NCI-H1092 (cell line): ENCODE results near the gene AASDH.
"Not testable (repeated sequence)": the region's sequence is repeated elsewhere in the genome, so short reads cannot be mapped to it uniquely, and the experiment has no call there.

ENCODE experiments used
- DNase-seq: peaks from one replicate; lab custom pipeline; 2025; lab: John Stamatoyannopoulos, UW

The AASDH gene

DNA sequence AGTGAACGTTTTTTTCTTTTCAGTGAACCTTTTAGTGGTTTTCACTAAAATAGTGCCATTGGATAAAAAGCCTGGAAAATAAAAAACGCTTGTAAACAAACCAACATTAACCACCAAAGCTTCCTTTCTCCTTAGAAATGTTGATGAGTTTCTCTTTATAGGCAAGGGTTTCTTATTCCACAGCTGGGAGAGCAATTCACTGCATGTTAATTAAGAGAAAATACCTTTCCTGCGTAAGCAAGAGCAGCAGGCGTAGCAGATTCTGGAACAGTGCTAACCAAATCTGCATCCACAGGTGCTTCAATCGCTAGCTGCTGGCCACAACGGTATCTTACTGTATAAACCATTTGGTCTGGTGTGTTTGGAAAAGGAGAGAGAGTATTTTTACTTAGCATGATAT is 13.3 kb upstream of the AASDH start:
- DNase-seq: no peak

DNA sequence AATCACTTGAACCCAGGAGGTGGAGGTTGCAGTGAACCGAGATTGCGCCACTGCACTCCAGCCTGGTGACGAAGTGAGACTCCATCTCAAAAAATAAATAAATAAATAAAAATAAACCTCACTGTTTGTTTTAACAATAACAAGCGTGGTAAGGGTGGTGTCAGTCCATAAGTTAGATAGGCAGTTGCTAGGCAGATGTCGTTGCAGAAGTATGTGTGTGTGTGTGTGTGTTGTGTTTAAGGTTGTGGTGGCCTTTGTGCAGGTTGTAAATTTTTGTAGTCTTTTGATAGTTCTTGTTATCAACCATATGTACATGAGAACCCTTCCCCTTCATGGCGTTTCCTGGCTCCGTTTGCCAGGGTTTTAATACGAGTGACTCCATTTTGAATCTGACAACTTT is 4.0 kb upstream of the AASDH start:
- no peak for DNase-seq

DNA sequence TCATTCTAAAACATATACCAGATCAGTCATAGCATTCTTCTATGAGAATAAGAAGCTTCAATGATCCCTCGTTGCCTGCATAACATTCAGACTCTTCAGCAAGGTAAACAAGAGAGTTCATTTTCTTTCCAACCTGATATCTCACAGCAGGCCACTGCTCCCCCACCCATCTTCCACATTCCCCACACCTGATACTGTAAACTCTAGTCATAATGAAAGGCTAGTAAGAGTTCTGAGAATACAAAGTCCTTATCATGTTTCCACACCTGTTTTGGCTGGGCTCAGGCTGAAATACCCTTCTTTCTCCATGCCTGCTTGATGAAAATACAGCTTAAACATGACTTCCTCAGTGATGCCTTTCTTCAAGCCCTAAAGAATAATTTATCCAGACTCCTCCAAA is 2.3 kb upstream of the AASDH start:
- DNase-seq: no peak

DNA sequence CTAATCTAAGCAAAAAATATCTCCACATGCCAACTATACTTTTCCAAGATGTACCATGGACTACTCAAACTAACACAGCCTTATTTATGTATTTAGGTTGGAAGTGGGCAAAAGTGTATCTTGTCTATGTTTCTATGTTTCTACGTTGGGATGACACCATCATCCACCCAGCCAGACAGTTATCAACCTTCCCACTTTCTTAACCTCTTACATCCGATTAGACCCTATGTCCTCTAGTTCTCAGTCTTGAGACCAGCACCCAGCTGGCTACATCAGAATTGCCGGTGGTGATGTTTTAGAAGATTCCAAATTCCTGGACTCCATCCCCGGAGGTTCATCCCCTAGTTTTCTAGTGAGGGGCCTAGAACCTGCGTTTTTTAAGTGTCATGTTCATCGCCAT is 1.0 kb upstream of the AASDH start:
- DNase-seq: no peak

DNA sequence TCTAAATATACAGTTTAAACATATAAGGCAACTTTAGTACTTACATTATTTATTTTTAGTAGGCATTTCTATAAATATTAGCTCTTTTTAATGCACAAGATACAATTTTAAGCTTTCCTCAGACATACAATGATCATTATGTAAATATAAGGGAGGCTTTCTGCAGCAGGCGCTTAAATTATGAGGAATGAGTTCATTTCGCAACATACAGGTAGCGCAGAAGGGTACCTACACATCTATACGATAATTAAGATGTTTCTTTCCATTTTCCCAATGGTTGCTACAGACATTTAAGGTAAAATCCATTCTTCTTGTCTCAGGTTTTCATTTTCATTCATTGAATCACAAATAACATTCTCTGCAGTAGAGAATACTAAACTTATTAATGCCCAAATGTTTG is 1.2 kb downstream of the AASDH start:
- no peak for DNase-seq

DNA sequence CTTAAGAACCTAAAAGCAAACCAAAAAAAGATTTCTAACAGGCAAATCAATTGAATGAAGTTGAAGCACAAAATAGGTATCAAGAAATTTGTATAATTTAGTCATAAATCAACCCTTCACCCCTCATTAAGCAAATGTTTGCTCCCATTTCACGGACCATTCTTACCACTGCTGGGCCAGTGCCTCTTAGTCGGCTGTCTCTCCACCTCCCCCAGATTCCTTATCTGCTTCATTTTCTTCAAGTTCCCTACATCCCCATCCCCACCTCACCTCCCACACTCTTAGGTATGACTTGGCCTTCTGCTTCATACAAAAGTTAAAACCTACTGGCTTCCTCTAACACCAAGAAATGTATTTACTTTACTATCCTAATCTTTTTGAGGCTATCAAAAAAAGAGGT is 11.8 kb downstream of the AASDH start:
- no peak for DNase-seq

DNA sequence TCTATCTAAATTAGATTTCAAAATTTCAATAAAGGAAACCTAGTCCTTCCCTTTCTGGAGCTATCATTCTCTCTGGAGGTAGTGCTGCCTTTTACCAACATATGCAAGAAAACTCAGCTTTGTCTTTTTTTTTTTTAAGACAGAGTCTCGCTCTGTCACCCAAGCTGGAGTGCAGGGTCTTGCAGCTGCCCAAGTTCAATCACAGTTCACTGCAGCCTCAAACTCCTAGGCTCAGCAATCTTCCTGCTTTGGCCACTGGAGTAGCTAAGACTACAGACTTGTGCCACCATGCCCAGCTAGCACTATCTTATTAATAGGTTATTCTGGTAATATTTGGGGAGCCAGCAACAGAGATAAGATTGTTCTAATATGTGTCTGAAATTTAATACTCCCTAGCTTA is 12.3 kb downstream of the AASDH start:
- no peak for DNase-seq

DNA sequence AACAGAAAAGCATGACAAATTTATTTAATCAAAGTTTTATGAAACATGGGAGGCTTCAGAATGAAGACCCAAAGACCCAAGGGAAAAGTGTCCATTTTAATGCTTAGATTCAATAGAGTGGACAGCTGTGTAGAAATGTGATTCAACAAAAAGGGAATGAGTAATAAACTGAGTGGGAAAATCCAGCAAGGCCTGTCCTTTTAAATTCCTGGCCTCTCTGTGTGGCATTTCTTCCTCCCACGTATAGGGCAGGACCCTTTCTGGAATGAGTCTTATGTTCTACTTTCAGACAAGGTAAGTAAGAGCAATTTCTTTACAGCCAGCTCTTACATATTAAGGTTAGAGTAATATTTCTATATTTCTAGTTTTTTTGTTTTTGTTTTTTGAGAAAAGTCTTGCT is 14.5 kb downstream of the AASDH start:
- no peak for DNase-seq

DNA sequence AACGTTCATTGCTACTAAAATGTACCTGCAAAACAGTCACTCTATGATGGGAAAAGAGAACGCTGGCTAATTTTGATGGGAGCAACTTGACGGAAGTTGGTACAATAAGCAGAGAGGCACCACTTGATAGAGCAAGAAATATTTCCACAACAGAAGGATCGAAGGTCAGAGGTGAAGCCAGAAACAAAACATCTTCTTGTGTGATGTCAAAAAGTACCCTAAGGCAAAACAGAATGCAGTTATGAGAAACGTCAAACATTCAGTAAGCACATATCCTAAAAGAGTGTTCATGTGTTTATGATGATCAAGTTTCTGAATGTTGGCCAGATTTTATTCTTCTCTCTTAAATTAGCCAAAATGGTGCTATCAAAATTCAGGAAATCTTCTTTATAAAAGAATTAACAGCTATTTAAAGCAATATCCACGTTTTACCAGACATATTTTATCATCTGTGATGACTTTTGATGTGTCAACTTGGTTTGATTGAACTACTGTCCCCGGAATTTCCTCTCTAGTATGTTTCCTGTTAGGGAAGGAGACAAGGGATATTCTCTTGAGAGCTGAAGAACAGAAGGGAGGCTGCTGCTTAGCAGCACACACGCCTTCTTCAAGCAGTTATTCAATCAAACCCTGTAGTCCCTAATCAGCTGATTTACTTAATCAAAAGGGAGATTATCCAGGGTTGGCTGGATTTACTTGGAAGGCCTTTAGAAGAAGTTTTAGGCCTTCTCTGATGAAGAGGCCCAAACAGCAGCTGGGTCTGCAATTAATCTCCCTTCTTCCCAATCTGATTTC is 15.7 kb downstream of the AASDH start:
- DNase-seq: no peak

DNA sequence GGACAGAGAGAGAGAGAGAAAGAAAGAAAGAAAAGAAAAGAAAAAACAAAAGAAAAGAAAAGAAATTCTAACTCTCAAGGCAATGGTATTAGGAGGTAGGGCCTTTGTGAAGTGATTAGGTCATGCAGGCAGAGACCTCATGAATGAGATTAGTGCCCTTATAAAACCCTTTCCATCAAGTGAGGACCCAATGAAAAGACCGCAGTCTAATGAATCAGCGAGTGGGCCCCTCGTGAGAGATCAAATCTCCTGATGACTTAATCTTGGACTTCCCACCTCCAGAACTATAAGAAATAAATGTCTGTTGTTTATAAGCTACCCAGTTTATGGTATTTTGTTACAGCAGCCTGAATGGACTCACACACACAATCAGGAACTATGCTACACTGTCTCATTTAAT is 16.9 kb downstream of the AASDH start:
- no peak for DNase-seq

DNA sequence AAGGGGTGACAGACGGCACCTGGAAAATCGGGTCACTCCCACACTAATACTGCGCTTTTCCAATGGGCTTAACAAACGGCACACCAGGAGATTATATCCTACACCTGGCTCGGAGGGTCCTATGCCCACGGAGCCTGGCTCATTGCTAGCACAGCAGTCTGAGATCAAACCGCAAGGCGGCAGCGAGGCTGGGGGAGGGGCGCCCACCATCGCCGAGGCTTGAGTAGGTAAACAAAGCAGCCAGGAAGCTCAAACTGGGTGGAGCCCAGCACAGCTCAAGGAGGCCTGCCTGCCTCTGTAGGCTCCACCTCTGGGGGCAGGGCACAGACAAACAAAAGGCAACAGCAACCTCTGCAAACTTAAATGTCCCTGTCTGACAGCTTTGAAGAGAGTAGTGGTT is 24.3 kb downstream of the AASDH start:
- DNase-seq: not testable (repeated sequence)

DNA sequence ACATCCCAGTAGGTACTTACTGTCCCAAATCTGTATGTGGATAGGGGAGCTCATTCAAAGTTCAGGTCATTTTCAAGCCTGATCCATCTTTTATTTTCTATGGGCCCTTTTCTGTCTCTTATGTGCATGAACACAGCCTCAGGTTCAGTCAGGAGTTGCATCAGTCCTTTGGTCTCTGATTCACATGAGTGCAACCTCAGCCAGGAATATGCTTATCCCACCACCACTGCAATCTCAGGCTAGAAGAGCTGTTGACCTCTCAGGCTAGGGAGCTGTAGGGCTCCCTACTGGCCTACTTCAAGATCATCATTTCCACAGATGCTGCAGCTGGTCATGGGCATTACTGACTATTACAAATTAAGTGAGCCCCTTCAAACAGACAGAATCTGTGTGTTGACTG is 27.2 kb downstream of the AASDH start:
- DNase-seq: no peak

DNA sequence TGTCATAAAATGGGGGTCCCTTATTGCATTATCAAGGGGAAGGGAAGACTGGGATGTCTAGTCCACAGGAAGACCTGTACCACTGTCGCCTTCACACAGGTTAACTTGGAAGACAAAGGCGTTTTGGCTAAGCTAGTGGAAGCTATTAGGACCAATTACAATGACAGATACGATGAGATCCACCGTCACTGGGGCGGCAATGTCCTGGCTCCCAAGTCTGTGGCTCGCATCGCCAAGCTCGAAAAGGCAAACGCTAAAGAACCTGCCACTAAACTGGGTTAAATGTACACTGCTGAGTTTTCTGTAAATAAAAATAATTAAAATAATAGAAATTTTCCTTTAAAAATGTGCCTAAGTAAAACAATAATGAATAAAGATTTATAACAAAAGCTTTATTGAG is 30.6 kb downstream of the AASDH start:
- DNase-seq: no peak

DNA sequence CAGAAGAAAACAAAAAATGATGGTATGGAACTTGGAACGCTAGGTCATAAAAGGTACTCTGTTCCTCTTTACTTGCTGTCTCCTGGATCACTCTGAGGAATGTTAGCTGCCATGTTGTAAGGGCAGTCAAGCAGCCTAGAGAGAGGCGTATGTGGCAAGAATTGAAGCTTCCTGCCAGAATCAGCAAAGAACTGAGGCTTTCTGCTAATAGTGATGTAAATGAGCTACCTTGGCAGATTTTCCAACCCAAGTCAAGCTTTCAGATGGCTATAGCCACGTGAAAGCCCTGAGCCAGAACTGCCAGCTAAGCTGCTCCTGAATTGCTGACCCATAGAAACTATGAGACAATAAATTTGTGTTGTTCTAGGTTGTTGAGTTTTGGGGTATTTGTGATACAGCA is 38.7 kb downstream of the AASDH start:
- DNase-seq: no peak

DNA sequence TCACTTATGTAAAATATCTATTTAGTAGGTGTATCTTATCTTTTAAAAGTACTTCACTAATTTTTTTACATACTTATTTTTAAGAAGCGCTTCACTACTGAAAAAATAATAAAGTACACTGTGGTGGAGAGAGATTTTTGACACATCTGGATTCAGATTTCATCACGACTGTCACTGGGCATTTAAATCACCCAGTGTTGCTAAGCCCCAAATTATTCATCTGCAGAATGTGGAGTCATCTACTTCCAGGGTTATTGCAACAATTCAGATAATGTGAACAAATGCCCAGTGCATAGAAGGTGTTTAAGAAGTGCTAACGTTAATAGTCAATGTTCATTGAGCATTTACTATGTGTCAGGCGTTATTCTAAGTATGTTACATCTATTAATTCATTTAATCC is 41.8 kb downstream of the AASDH start:
- no peak for DNase-seq

DNA sequence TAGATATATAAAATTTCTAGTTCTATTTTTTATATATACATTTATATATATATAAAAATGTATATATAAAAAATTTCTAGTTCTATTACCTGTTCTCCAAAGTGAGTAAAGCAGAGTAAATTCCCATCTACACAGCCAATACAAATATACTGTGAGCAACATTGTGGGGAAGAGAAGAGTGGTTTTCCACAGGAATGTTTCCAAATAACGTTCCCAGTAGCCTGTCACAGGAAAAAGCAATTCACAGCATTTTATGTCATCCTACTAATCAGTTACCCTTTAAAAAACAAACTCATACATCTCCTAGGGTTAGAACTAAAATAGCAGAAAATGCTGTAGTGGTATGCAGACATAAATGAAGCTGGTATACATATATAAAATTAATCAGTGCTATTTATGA is 44.5 kb downstream of the AASDH start:
- DNase-seq: no peak

DNA sequence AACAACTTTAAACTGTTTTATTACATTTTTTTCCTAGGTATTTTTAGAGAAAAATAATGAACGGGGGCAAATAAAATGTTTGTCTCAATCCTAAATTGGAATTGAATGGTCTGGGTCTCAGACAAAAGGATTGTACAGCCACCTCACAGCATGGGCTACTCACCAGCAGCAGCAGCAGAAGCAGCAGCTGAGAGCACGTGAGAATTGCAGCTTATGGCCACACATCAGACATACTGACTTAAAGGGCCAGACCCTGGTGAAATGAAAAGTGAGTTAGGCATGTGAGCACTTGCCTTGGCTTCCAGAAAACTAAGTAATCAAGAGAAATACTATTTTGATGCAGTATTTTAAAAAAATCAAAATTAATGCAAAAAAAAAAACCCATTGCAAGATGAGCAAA is 56.6 kb downstream of the AASDH start:
- DNase-seq: no peak

DNA sequence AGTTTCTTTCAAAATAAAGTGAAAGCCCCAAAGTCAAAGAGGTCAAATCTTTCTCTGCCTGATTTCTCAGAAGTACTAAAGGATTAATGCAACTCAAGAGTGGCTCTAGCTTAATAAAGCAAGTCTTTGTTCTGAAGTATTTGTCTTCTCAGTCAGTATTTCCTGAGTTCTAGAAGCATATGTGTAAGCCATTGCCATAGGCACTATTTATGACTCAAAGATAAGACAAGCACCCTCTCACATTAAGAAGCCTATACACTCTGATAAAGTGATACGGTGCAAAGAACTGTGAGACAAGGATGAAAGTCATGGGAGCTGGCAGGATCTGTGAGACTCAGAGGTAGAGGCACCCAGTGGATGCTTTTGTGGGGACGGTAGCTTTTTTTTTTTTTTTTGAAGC is 60.9 kb downstream of the AASDH start:
- no peak for DNase-seq

DNA sequence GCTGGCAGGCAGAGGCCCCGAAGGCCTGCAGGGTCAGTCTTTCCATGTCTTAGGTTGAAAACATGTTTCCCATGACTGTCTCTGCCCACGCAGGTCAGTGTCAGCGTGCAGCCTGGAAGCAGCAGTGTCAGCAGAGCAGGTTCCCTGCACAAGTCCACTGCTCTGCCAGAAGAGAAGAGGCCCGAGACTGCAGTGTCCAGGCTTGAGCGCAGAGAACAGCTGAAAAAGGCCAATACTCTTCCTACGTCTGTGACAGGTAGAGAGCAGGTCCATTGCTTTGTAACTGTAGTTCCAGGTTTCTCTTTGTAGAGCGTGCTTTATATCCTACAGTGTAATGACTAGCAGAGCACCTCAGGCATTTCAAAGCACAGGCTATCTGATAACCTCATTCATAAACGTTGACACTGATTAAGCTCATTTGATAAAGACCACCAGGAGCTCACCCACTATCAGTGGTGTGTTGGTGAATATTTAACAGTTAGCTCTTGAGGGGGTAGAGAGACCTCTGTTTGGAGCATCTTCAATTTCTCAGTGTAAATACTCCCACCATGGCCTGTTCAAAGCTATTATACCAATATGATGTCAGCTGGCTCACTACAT is 63.2 kb downstream of the AASDH start:
- DNase-seq: no peak

DNA sequence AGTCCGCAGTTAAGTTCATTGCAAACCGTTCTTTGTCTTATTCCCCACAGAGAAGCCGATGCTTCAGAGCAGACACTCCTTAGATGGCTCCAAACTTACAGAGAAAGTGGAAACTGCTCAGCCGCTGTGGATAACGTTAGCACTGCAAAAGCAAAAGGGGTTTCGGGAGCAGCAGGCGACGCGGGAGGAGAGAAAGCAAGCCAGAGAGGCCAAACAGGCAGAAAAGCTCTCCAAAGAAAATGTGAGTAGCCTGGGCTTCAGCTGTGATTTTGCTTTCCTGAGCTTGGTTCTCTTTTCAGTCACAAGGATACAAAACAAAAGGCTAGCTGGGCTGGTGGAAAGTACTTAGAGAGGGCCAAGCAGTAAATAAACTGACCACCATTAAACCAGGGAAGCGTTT is 64.0 kb downstream of the AASDH start:
- DNase-seq: no peak

DNA sequence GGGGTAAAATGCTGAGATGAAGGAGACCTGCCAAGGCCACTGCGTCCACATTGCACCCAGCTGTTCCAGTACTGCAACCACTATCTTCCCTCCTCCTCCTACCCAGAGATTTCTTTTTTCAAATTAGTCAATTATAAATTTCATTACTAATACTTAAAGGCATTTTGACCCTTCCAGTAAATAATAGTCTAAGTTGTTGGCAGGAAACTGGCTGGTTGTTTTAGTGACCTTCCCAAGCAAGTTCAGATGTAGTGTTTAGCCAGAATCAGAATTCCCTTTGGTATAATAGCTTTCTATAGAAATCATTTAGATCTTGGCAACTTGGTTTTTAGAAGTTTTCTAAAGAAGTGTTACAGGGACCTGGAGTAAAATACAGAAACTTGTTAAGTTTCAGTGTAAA is 66.0 kb downstream of the AASDH start:
- no peak for DNase-seq

DNA sequence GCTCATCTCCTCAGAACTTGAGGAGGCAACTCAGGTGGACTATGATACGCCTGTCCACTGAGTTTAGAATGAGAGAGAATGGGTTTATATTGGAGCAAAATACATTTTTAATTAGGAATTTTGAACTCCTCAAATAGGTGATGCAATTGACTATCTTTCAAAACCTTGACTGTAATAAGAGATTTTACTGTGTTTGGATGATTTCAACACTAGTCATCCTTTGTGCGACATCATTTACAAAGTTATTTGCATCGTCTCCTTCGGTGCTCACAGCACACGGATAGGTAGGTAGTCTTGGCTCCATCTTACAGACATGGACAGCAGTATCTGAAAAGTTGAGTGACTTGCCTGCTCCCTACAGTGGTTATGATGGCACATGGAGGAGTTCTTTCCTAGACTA is 67.0 kb downstream of the AASDH start:
- no peak for DNase-seq

DNA sequence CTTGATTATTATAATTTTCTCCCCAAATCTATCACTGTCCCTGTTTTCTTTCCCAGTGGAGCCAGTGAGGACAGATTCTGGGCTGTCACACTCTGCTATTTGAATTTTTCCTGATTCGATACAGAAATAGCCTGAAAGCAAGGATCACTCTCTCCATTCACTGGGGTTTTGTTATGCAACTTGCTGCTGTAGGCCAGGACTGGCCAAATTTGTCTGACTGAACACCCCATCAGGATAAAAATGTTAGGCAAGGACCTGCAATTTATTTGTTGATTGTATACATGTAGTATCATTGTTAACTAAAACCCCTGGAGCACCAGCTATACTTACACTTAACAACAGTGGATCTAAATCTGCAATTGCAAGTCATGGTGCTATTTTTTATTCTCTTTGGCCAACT is 68.7 kb downstream of the AASDH start:
- no peak for DNase-seq

DNA sequence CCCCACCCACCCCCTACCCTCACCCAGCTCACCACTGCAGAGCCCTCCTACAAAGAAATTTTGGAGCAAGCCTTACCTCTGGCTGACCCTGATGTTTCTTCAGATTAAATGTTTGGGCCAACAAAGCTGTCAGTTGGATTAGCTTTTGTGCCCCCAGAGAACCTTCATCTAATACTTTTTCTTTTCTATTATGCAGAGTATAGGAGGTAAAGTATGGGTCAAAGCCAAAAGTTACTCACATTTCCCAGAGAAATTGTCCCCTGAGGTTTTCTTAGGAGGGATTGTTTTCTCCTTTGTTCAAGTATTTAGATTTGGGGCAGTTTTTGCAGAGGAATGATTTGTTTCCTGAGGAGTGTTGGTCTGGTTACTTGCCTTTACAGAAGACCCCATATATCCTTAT is 69.5 kb downstream of the AASDH start:
- DNase-seq: no peak
